Erythroblast (primary cell): ENCODE measurements around the gene NOSIP.

Experiments
- GATA1 ChIP-seq: IDR thresholded peaks from 2 replicates; pipeline ENCODE4 v1.6.1; 2011; ENCODE audit warnings: low read depth, mild to moderate bottlenecking, control low read depth, low read length, moderate library complexity
- POLR2A ChIP-seq: IDR thresholded peaks from 2 replicates; pipeline ENCODE4 v1.6.1; 2011; ENCODE audit warnings: mild to moderate bottlenecking, low read length

- TF ChIP-seq POLR2A (no peak), GATA1 (no peak)
Observed at GRCh38 chr19:49602806-49603205, 22.4 kb upstream of the NOSIP start.
